H54 (cell line): ENCODE results near the gene KLLN.
"Not testable (repeated sequence)": the region's sequence is repeated elsewhere in the genome, so short reads cannot be mapped to it uniquely, and the experiment has no call there.

Experiments used
- DNase-seq: peaks from one replicate; pipeline ENCODE4 v3.0.0; 2011; ENCODE audit warnings: low spot score, mixed read lengths; ENCODE audit not compliant: insufficient read length
- FAIRE-seq: peaks from 3 replicates; lab custom pipeline; 2011; peaks lifted over from hg19 to GRCh38; lab: Jason Lieb, UNC
- POLR2A ChIP-seq: IDR thresholded peaks from 2 replicates; pipeline ENCODE4 v1.6.1; 2011; ENCODE audit warnings: low read depth, mild to moderate bottlenecking, low read length

Gene KLLN

DNA sequence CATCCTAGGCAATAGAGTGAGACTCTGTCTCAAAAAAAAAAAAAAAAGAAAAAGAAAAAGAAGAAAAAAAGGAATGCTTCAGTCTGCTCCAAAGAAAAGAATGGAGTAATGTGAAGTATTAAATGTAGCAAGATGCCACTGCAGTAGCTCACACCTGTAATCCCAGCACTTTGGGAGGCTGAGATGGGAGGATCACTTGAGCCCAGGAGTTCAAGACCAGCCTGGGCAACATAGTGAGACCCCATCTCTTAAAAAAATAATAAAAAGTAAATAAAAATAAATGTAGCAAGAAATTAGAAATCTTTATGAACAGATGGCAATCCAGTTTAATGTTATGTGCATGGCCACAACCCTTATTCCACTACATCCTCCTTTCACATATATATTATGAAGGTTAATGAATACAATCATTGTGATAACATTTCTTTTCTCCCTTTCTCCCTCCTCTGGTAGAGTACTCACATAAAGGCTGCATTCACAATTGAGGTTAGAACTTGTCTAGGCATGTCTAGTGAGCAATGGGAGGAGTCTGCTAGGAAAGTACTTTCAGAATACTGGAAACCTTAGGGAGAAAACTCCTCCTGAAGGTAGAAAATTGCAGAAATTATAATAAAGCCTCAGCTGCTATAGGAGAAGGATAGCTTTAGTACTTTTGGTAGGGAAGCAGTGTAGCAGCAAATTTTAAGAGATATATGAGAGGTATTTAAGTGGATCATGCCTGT lies 20.4 kb downstream of the KLLN start:
- TF ChIP-seq POLR2A: no peak
- no peak for DNase-seq
- no peak for FAIRE-seq

DNA sequence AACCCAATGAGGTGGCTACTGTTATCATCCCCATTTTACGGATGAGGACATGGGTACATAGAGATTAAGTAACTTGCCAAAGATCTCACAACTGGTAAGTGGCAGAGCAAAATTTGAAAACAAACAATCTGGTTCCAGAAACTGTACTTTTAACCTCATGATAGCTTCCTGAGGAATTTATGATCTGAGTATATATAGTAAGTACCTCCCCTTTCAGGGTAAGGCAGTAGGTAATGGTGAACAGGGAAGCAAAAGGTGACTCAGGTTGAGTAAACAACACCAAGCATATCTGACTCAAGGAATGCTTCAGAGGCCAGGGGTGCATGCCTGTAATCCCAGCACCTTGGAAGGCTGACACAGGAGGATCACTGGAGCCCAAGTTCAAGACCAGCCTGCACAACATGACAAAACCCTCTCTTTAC lies 21.1 kb downstream of the KLLN start:
- TF ChIP-seq POLR2A: no peak
- FAIRE-seq (peak; percentile 94), DNase-seq (no peak)

- FAIRE-seq (no peak), DNase-seq (no peak)
- no peak for TF ChIP-seq POLR2A
Observed at GRCh38 chr10:87841186-87841585, 22.1 kb downstream of the KLLN start.

DNA sequence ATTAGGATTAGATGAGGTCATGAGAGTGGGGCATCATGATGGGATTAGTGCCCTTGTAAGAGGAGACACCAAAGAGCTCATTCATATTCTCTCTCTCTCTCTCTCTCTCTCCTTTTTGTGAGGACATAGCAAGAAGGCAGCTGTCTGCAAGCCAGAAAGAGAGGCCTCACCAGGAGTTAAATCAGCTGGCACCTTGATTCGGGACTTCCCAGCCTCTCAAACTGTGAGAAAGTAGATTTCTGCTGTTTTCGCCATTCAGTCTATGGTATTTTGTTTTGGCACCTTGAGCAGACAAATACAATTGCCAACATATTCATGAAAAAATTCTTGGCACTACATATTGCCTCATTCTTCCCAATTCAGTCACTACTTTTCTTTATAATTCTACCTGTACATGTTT lies 24.7 kb downstream of the KLLN start:
- no peak for TF ChIP-seq POLR2A
- DNase-seq (no peak), FAIRE-seq (no peak)

GRCh38 chr10:87837445-87837844 lies 25.9 kb downstream of the KLLN start:
- no peak for TF ChIP-seq POLR2A
- DNase-seq (no peak), FAIRE-seq (no peak)

- no peak for DNase-seq
- no peak for TF ChIP-seq POLR2A
Observed at GRCh38 chr10:87836098-87836497, 27.2 kb downstream of the KLLN start.

GRCh38 chr10:87829986-87830729 lies 33.2 kb downstream of the KLLN start:
- peak; percentile 89 for FAIRE-seq
- no peak for DNase-seq
- TF ChIP-seq POLR2A: no peak

More at GRCh38 chr10:87836098-87836497, 27.2 kb downstream of the KLLN start:
- peak; percentile 90 for FAIRE-seq

GRCh38 chr10:87829051-87829450 lies 34.3 kb downstream of the KLLN start:
- DNase-seq, FAIRE-seq: not testable (repeated sequence)

DNA sequence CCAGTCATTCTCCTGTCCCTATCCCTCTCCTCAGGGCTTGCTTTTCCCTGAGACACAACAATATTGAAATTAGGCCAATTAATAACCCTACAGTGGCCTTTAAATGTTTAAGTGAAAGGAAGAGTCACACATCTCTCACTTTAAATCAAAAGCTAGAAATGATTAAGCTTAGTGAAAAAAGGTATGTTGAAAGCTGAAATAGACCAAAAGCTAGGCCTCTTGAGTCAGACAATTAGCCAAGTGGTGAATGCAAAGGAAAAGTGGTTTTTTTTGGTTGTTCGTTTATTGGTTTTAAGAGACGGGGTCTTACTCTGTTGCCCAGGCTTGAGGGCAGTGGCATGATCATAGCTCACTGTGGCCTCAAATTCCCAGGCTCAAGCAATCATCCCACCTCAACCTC lies 35.7 kb downstream of the KLLN start:
- DNase-seq (no peak), FAIRE-seq (no peak)
- TF ChIP-seq POLR2A: no peak

DNA sequence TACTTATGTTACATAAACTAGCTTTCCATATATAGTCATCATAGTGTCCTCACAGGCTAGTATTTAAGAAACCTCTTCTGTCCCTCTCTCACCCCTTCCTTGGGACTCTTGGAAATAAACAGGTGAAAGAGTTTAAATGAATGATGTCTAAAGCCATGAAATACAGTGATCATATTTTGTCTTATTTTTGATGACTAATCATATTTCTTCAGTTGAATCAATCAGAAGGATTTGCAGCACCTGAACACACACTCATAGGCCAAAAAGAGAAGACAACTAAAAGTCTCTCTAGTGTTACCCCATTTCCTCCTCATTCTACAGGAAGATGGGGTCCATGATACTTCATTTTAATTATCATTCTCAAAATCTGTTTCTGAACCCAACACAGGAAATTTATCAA lies 36.7 kb downstream of the KLLN start:
- DNase-seq (no peak), FAIRE-seq (peak; percentile 67)
- no peak for TF ChIP-seq POLR2A

- no peak for DNase-seq
- no peak for FAIRE-seq
- TF ChIP-seq POLR2A: no peak
Observed at GRCh38 chr10:87819289-87819585, 44.1 kb downstream of the KLLN start.

DNA sequence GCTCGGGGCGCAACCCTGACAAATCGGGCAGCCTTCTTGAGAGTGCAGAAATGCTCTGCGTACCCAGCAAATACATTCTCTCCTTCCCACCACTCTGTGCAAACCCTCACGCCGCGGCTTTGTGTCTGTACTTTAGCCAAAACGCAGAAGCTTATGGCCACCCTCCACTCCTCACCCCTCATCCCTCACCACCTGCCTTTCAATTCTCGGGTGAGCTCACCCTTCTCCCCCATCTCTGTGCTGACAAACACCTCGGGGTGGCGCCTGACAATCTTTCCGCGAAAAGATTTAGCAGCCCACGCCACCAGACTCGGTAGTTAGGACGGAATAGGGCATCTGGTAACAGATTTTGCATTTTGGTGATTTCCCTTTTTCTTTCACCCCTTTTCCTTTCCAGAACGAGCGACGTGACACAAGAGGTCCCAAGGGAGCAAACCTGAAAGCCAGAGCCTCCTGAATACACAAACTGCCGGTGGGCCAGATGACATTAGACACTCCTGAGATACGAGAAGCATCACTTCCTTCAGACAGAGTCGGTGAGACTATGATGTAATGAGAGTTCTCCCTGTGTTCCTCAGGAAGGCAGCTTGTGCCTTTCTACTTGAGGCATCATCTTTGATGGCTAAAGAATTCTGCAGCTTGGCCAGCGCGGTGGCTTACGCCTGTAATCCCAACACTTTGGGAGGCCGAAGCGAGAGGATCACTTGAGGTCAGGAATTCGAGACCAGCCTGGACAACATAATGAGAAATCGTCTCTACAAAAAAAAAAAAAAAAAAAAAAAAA lies 44.6 kb downstream of the KLLN start:
- no peak for TF ChIP-seq POLR2A
- peak; percentile 89 for FAIRE-seq
- DNase-seq: peak; percentile 30

- DNase-seq: peak; percentile 92
- peak; percentile 72 for TF ChIP-seq POLR2A
- peak; percentile 97 for FAIRE-seq
Observed at GRCh38 chr10:87817609-87818504, 45.5 kb downstream of the KLLN start, which contains the start of gene ATAD1. Gene ATAD1, minus strand, starts transcription at chr10:87818226. Its CDS starts 3,627 bp downstream, at chr10:87814599.
